PFSK-1 (cell line): ENCODE data around the gene CD52.
A peak's percentile ranks its signal among the peaks of the same experiment; 100 is the strongest.

ENCODE experiments used
- FOXP2 ChIP-seq: optimal IDR thresholded peaks from 2 replicates; pipeline ENCODE3; 2011; ENCODE audit warnings: borderline replicate concordance, control low read depth, inconsistent platforms; ENCODE audit not compliant: insufficient read depth; ENCODE audit errors: extremely low read length, extremely low read depth
- POLR2AphosphoS5 ChIP-seq: IDR thresholded peaks from 2 replicates; pipeline ENCODE4 v1.6.1; 2012; ENCODE audit warnings: low read depth, mild to moderate bottlenecking, control low read depth, low read length, moderate library complexity
- SIN3A ChIP-seq: IDR thresholded peaks from 2 replicates; pipeline ENCODE4 v1.6.1; 2012; ENCODE audit warnings: mild to moderate bottlenecking, low read length, moderate library complexity, borderline replicate concordance; ENCODE audit not compliant: insufficient read depth
- TAF1 ChIP-seq: IDR thresholded peaks from 2 replicates; pipeline ENCODE4 v1.6.1; 2012; ENCODE audit warnings: low read length, control low read depth, borderline replicate concordance; ENCODE audit not compliant: insufficient read depth
- TF ChIP-seq, protein P1 (sequence below), 2 experiments: IDR thresholded peaks; 2 replicates each; pipeline versions ENCODE4 v1.6.1 to v1.8.0; 2011 to 2012; ENCODE audit warnings: low read depth in 2 of 2, low read length in 2 of 2, control low read depth in 1 of 2, inconsistent platforms in 1 of 2, mild to moderate bottlenecking in 1 of 2, moderate library complexity in 1 of 2; ENCODE audit not compliant: insufficient read depth in 1 of 2

CD52 gene

DNA sequence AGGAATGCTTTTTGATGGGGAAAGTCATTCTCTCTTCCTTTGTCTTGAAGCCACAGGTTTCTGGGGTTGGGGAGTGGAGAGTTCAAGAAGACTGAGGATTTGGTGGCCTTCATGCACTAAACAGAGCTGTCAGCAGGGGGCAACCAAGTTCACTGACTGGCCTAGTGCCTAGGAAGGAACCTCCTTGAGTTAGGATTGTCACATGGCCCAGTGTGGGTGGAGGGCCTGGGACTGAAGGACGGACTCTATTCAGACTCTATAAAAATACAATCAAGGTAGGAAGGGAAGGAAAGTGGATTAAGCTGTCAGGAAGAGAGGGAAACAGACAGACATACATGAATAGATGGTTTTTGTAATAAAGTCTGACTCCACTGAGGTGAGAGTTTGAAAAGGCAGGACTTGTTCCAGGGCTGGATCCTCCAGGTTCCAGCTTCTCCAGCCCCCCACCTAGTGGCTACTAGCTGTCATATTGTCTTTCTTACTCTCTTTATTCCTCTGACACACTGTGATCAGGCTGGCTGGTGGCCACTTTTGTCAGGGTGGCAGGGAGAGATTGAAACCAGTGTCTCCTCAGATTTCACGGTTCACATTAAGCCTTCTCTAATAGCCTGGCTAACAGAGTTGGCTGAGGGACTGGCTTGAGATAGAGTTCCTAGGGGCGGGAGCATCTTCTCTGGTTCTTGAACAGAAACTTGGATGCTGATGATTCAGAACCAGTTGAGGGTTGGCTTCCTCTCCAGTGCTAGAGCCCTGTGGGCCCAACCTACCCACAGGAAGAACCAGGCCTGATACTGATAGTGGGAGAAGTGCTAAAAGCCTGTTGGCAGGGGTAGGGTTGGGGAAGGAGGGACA is 42.0 kb upstream of the CD52 start:
- TF ChIP-seq, protein P1, sequence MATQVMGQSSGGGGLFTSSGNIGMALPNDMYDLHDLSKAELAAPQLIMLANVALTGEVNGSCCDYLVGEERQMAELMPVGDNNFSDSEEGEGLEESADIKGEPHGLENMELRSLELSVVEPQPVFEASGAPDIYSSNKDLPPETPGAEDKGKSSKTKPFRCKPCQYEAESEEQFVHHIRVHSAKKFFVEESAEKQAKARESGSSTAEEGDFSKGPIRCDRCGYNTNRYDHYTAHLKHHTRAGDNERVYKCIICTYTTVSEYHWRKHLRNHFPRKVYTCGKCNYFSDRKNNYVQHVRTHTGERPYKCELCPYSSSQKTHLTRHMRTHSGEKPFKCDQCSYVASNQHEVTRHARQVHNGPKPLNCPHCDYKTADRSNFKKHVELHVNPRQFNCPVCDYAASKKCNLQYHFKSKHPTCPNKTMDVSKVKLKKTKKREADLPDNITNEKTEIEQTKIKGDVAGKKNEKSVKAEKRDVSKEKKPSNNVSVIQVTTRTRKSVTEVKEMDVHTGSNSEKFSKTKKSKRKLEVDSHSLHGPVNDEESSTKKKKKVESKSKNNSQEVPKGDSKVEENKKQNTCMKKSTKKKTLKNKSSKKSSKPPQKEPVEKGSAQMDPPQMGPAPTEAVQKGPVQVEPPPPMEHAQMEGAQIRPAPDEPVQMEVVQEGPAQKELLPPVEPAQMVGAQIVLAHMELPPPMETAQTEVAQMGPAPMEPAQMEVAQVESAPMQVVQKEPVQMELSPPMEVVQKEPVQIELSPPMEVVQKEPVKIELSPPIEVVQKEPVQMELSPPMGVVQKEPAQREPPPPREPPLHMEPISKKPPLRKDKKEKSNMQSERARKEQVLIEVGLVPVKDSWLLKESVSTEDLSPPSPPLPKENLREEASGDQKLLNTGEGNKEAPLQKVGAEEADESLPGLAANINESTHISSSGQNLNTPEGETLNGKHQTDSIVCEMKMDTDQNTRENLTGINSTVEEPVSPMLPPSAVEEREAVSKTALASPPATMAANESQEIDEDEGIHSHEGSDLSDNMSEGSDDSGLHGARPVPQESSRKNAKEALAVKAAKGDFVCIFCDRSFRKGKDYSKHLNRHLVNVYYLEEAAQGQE (IDR thresholded peaks at IDR 0.05; ENCODE audit: insufficient read depth in 1 of 2, low read depth in 2 of 2, low read length in 2 of 2), result no peak
- TF ChIP-seq FOXP2 (no peak), TAF1 (no peak), SIN3A (peak; percentile 47; the same call in 1 of the 2 replicates), POLR2AphosphoS5 (no peak)

DNA sequence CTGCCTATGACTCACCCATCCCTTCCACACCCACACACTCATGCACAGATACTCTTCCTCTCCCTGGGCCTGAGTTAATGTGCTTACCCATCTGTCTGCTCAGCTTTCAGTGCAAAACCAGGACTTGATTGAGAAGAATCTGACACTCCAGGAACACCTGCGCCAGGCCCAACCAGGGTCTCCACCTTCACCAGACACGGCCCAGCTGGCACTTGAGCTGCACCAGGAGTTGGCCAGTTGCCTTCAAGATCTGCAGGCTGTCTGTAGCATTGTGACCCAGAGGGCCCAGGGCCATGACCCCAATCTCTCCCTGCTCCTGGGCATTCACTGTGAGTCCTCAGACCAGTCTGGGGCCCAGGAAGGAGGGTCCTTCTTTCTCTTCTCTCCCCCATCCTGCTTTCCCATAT is 41.3 kb upstream of the CD52 start:
- no peak for TF ChIP-seq FOXP2
- no peak for TF ChIP-seq TAF1
- no peak for TF ChIP-seq POLR2AphosphoS5
- TF ChIP-seq, protein P1 (IDR thresholded peaks at IDR 0.05; ENCODE audit: insufficient read depth in 1 of 2, low read depth in 2 of 2, low read length in 2 of 2), result no peak
- TF ChIP-seq SIN3A, result no peak

DNA sequence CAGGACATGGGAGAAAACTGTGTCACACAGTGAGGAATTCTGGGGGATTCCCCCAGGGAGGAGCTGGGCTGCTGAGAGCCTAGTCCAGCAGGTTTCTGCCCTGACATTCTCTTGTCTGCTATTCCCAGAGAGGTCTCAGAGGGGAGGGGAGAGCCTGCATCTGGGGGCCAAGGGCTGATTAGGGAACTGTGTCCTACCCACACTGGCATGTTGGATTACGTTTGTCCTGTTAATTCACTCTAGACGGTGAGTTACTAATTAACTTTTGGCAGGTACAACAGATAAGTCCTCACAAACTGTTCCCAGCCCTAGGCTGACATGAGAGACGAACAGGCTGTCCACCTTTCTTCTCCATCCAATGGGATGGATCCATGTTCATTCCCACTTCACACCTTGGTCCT is 40.5 kb upstream of the CD52 start:
- TF ChIP-seq SIN3A (no peak), TAF1 (no peak), POLR2AphosphoS5 (no peak), FOXP2 (no peak)
- TF ChIP-seq, protein P1 (IDR thresholded peaks at IDR 0.05; ENCODE audit: insufficient read depth in 1 of 2, low read depth in 2 of 2, low read length in 2 of 2), result no peak

DNA sequence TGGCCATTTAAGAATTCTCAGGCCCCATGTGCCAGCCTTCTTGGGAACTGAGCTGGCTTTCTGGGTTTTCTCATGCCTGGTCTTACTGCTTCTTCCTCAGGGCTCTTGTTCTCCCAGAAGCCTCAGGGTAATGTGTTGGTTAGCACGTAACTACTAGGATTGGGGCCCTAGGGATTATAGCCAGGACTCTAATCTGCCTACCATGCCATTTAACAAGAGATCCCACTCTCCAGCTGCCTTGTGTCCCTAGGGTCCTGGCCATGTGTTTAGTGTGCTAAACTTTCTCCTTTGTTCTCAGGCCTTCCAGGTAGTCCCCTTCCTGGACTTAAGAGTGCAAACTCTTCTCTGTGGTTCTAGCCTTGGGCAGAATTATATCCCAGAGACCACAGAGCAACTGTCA is 40.0 kb upstream of the CD52 start:
- TF ChIP-seq SIN3A, result no peak
- no peak for TF ChIP-seq TAF1
- TF ChIP-seq POLR2AphosphoS5, result no peak
- TF ChIP-seq, protein P1 (IDR thresholded peaks at IDR 0.05; ENCODE audit: insufficient read depth in 1 of 2, low read depth in 2 of 2, low read length in 2 of 2), result no peak
- TF ChIP-seq FOXP2, result no peak
